Endothelial cell (in vitro differentiated cells): ENCODE results near the gene RGS10. TPM values are rescaled to one million over a fixed set of nuclear protein-coding genes. Genes with fewer than 3 reads are reported as not detected.

Source experiments
- DNase-seq: peaks from one replicate; pipeline ENCODE4 v3.0.0; 2021; ENCODE audit warnings: low spot score
- H3K27ac Mint-ChIP-seq: one replicate; pipeline ENCODE4 v1.8.0; 2021; ENCODE audit warnings: mixed read lengths, inconsistent platforms; ENCODE audit not compliant: unreplicated experiment
- H3K27me3 Mint-ChIP-seq: one replicate; pipeline ENCODE4 v1.8.0; 2021; ENCODE audit warnings: mild to moderate bottlenecking, moderate library complexity, mixed read lengths, inconsistent platforms; ENCODE audit not compliant: unreplicated experiment
- H3K36me3 Mint-ChIP-seq: one replicate; pipeline ENCODE4 v1.8.0; 2021; ENCODE audit warnings: mild to moderate bottlenecking, low read depth, mixed read lengths, inconsistent platforms; ENCODE audit not compliant: unreplicated experiment
- H3K4me1 Mint-ChIP-seq: one replicate; pipeline ENCODE4 v1.8.0; 2021; ENCODE audit warnings: mild to moderate bottlenecking, mixed read lengths, inconsistent platforms; ENCODE audit not compliant: unreplicated experiment
- H3K4me3 Mint-ChIP-seq: one replicate; pipeline ENCODE4 v1.8.0; 2021; ENCODE audit warnings: mild to moderate bottlenecking, mixed read lengths, inconsistent platforms; ENCODE audit not compliant: unreplicated experiment
- H3K9me3 Mint-ChIP-seq: one replicate; pipeline ENCODE4 v1.8.0; 2021; ENCODE audit warnings: mixed read lengths, inconsistent platforms; ENCODE audit not compliant: unreplicated experiment
- CTCF ChIP-seq: fragments of 200-600 bp; sonication (generic); IDR thresholded peaks from one replicate; pipeline ENCODE4 v1.5.0; 2021; ENCODE audit warnings: antibody characterized with exemption; ENCODE audit not compliant: unreplicated experiment
- total RNA-seq: library from RNA; stranded (reverse); fragmentation: NEBNext Ultra II Directional; extraction: Animal tissue kit (Norgen Biotek cat#: 25700); gene quantifications from one replicate; pipeline ENCODE4 v1.2.1, GENCODE V29; 2021; ENCODE audit not compliant: unreplicated experiment

RGS10 gene
- total RNA-seq, 1 donor from 2014 or later, result 20.0 TPM

GRCh38 chr10:119518936-119519335 is 23.6 kb downstream of the RGS10 start:
- DNase-seq, result no peak
- Mint-ChIP-seq H3K36me3 (peaks cover 7% of the 10 kb centered on the region), H3K4me3 (no peak overlapping the region), H3K27ac (no peak overlapping the region), H3K4me1 (peaks cover 49% of the 10 kb centered on the region), H3K9me3 (no peaks in the 10 kb centered on the region), H3K27me3 (peaks cover 11% of the 10 kb centered on the region)
- no peak for TF ChIP-seq CTCF

GRCh38 chr10:119518176-119518575 is 24.3 kb downstream of the RGS10 start:
- Mint-ChIP-seq H3K4me1 (peaks cover 49% of the 10 kb centered on the region), H3K27ac (no peak overlapping the region), H3K4me3 (no peak overlapping the region), H3K36me3 (peaks cover 7% of the 10 kb centered on the region), H3K27me3 (peaks cover 11% of the 10 kb centered on the region), H3K9me3 (no peaks in the 10 kb centered on the region)
- TF ChIP-seq CTCF, result no peak
- DNase-seq, result no peak

- H3K27ac Mint-ChIP-seq, result peak overlapping the region; percentile 14
- no peaks in the 10 kb centered on the region for H3K9me3 Mint-ChIP-seq
- peaks cover 7% of the 10 kb centered on the region for H3K36me3 Mint-ChIP-seq
- TF ChIP-seq CTCF, result no peak
- H3K27me3 Mint-ChIP-seq, result peaks cover 11% of the 10 kb centered on the region
- H3K4me3 Mint-ChIP-seq, result peak overlapping the region; percentile 5
- H3K4me1 Mint-ChIP-seq, result peaks cover 49% of the 10 kb centered on the region
- no peak for DNase-seq
Observed at GRCh38 chr10:119517235-119518141, 25.0 kb downstream of the RGS10 start.

- Mint-ChIP-seq H3K36me3 (peaks cover 3% of the 10 kb centered on the region), H3K9me3 (no peaks in the 10 kb centered on the region), H3K27ac (no peak overlapping the region), H3K4me1 (peaks cover 47% of the 10 kb centered on the region), H3K4me3 (no peak overlapping the region), H3K27me3 (peaks cover 11% of the 10 kb centered on the region)
- TF ChIP-seq CTCF, result no peak
- DNase-seq, result no peak
Observed at GRCh38 chr10:119516381-119517234, 25.9 kb downstream of the RGS10 start.
